ENCODE data around the gene ZCCHC10.
"Not testable (repeated sequence)": the region's sequence is repeated elsewhere in the genome, so short reads cannot be mapped to it uniquely, and the experiment has no call there.

ZCCHC10 gene

DNA sequence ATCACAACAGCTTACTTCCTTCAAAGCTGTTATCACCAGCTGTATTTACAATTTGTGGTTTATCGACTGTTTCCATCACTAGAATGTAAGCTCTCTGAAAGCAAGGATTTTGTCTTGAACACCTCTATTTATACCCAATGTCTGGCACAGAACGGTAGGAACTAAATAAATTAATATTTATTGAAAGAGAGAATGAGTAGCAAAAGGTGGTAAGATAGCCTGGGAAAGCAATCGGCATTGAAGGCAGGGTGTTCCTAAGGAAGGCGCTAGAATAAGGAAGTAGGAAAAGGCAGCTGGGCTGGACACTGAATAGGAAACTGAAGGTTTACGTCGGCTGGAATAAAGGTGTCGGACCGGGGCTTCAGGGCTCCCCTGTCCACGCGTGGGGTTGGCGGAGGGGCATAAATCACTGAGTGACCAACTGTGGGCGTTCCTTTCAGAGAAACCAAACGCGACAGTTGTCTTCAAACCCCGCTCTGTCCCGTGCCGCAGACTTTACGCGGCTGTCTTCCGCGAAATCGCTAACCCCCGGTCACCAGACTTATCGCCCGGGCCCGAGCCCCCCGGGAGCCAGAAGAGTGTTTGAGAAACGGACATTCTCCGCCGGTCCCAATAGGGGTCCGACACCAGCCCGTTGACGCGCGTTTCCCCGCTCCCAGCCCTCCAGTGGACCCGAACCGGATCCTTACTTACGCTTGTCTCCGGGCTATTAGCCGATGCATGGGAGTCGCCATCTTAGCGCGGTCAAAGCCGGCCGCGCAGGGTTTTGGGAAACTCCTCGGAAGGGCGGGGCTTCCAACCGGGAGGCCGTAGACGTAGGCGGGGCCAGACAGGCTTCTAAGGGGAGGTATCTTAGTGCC, at the start of gene ZCCHC10:
ZCCHC10 (minus strand) TSS at position 746 of the 860 bp plus-strand sequence; CDS start at position 734, 12 bp downstream.
- FAIRE-seq = no peak

DNA sequence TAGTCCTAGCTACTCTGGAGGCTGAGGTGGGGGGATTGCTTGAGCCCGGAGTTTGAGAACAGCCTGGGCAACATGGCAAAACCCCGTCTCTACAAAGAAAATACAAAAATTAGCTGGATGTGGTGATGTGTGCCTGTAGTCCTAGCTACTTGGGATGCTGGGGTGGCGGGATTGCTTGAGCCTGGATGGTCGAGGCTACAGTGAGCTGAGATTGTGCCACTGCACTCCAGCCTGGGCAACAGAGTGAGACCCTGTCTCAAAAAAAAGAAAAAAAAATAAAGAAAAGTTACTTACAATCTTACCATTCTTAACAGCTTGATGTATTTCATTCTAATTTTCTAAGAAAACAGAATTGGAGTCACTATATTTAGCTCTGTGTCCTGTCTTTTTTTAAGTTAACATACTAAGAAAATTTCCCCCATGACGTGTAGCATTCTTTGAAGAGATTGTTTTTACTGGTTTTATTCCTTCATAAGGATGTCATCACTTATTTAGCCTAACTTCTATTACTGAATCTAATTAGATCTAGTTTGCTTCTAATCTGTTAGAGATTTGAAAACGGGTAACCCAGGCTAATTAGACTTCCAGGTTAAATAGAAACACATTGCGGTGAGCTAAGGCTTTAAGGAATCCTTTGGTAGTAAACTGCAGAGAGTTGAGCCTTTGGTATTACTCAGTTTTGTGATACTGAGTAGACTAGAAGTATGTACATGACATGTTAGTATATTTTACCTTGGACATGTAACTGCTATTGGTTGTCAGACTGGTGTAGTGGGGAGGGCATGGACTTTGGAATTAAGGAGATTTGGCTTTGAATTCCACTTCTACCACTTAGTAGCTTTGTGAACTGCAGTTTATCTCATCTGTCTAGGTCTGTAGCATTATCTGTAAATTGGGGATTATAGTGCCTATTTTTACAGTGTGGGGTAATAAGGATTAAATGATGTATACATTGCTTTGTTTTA, 49.5 kb upstream of the ZCCHC10 start:
- no peak for FAIRE-seq

DNA sequence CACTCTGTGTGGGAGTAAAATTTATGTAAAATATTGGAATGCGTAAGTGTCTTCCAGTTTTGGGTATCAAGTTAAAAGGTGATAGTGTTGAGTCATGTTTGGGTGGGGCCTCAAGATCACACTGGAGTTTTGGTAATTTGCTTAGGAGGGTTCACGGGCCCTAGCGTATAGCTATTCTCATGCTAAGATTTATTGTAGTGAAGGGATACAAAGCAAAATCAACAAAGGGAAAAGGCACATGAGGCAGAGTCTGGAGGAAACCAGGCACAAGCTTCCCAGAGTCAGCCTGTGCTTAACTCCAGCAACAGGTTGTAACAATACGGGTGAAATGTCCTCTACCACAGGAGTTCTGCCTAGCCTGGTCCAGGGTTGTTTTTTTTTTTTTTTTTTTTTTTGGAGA, 45.7 kb upstream of the ZCCHC10 start:
- FAIRE-seq = no peak

- FAIRE-seq = no peak
These were observed 39.7 kb upstream of the ZCCHC10 start for GRCh38 chr5:133066045-133066444.

- no peak for FAIRE-seq
These were observed 39.1 kb upstream of the ZCCHC10 start for GRCh38 chr5:133065471-133065870.

- FAIRE-seq = no peak
These were observed 37.6 kb upstream of the ZCCHC10 start for GRCh38 chr5:133063965-133064364.

- FAIRE-seq = no peak
These were observed 35.9 kb upstream of the ZCCHC10 start for GRCh38 chr5:133062276-133062675.

GRCh38 chr5:133059621-133060020, 33.3 kb upstream of the ZCCHC10 start:
- no peak for FAIRE-seq

GRCh38 chr5:133056891-133057290, 30.5 kb upstream of the ZCCHC10 start:
- FAIRE-seq = no peak

GRCh38 chr5:133054697-133055471, 28.5 kb upstream of the ZCCHC10 start:
- no peak for FAIRE-seq

DNA sequence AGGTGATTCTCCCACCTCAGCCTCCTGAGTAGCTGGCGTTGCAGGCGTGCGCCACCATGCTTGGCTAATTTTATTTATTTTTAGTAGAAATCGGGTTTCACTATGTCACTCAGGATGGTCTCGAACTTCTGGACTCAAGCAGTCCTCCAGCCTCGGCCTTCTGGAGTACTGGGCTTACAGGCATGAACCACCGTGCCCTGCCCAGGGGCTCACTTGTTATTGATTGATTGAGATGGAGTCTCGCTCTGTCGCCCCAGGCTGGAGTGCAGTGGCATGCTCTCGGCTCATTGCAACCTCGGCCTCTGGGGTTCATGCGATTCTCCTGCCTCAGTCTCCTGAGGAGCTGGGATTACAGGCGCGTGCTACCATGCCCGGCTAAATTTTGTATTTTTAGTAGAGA, 27.1 kb upstream of the ZCCHC10 start:
- FAIRE-seq = no peak

DNA sequence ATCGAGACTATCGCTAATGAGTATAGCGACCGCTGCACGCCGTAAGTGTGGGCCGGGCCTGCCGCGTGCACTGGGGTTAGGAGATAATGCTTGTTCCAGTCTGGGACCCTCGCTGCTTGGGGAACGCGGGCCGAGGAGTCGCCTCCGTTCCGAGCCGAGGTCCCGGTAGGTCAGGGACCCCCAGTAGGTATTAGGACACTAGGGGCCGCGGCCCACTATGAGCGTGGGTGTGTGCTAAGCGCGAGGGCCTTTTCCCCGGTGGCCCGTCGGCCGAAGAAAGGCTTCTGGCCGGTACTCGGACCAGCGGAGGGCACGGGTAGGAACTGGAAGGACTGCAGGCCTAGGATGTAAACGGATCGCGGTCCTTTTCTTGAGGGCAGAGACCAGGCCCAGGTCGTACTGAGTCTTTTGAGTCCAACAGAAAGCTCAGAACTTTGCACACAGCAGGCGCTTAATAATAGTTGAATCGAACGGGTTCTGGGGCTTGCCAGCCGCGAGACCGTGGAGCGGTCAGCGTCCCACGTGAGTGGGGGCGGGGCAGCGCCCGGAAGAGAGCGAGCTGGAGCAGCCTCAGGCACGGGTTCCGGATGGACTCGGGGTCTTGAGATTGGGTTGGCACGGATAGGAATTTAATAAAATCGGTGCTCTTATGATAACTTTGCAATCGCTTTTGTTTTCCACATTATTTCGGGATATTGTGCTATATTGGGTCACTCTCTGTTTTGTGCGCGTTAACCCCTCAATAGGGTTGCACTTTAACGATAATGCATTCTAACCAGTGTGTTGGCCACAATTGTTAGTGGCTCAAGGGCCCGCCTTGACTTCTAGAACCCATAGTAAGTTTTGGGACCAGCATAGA, 26.2 kb upstream of the ZCCHC10 start:
- FAIRE-seq = no peak

GRCh38 chr5:133051542-133052316, 25.4 kb upstream of the ZCCHC10 start, which contains the start of gene HSPA4:
Gene HSPA4 (plus strand): TSS chr5:133052013. CDS start chr5:133052251, 238 bp downstream.
- peak; percentile 65 for FAIRE-seq

- no peak for FAIRE-seq
These were observed 24.8 kb upstream of the ZCCHC10 start for GRCh38 chr5:133051061-133051541.

- FAIRE-seq = no peak
These were observed 24.2 kb upstream of the ZCCHC10 start for GRCh38 chr5:133050521-133050920.

DNA sequence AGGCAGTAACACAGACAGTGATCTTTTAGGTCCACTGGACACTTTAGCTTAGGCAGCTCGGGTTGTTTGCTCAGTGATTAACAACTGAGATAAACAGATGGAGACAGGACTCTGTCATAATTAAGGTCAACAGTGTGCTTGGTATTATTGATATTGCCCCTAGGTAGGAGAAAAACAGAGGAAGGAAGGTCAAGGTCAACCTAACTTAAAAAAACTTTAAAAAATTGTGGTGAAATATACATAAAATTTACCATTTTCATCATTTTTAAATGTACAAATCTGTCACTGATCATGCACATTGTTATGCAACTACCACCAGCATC, 23.3 kb upstream of the ZCCHC10 start:
- FAIRE-seq = no peak

GRCh38 chr5:133048993-133049725, 22.8 kb upstream of the ZCCHC10 start:
- FAIRE-seq = no peak

- FAIRE-seq = no peak
These were observed 21.1 kb upstream of the ZCCHC10 start for GRCh38 chr5:133047404-133047803.

DNA sequence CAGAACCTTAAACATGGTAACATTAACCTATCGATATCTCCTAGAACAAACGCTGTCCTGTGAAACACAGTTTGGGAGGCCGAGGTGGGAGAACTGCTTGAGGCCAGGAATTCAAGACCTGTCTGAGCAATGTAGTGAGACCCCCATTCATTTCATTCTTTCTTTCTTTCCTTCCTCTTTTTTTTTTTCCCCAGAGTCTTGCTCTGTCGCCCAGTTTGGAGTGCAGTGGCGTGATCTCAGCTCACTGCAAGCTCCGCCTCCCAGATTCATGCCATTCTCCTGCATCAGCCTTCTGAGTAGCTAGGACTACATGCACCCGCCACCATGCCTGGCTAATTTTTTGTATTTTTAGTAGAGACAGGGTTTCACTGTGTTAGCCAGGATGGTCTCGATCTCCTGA, 20.2 kb upstream of the ZCCHC10 start:
- FAIRE-seq = not testable (repeated sequence)

GRCh38 chr5:133041910-133042309, 15.6 kb upstream of the ZCCHC10 start:
- no peak for FAIRE-seq

Data from endometrium (tissue), 2 donors.